Suppressor macrophage treated with lipopolysaccharide for 4 hours (primary cell): Measurements from ENCODE around the gene DENND4B.

ENCODE experiments used
- DNase-seq: peaks from one replicate; pipeline ENCODE4 v3.0.0-alpha.2; 2020

Gene DENND4B

GRCh38 chr1:153970346-153970745 lies 23.8 kb upstream of the DENND4B start:
- no peak for DNase-seq

DNA sequence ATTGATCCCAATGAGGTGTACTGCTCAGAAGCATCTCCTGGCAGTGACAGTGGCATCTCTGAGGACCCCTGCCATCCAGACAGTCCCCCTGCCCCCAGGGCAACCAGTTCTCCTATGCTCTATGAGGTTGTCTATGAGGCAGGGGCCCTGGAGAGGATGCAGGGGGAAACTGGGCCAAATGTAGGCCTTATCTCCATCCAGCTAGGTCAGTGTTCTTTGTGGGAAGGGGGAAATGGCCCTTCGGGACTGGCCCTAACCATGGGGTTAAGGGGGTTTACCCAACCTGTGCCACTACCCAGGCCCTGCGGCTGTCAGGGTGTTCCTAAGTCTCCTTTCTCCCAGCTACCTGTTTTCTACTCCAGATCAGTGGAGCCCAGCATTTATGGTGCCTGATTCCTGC lies 22.5 kb upstream of the DENND4B start:
- no peak for DNase-seq

DNA sequence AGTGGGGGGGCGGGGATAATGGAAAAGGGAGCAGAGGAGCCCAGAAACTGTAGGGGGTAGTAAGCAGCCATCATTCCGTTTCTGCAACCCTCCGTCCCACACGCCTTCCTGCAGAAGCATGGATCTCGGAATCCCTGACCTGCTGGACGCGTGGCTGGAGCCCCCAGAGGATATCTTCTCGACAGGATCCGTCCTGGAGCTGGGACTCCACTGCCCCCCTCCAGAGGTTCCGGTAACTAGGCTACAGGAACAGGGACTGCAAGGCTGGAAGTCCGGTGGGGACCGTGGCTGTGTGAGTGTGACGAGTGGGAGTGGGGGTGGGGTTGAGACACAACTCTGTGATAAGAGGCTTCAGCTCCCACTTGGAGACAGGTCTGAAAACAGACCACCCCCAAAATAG lies 21.9 kb upstream of the DENND4B start:
- no peak for DNase-seq

DNA sequence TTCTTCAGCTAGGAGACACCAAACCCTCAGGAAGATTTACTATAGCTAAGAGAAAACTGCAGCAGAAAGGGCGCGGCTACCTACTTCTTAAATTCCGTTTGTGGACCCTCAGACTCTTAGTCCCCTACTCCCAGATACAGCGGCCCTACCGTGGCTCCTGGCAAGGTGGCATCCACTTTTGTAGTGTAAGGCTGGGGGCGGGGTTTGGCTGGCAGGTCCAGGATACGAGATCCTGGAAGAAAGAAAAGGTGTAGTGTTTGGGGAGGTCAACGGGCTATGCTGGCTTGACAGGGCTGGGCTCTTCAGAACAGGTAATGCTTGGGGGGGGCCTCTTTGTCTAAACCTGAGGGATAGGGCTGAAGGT lies 21.5 kb upstream of the DENND4B start:
- no peak for DNase-seq

DNA sequence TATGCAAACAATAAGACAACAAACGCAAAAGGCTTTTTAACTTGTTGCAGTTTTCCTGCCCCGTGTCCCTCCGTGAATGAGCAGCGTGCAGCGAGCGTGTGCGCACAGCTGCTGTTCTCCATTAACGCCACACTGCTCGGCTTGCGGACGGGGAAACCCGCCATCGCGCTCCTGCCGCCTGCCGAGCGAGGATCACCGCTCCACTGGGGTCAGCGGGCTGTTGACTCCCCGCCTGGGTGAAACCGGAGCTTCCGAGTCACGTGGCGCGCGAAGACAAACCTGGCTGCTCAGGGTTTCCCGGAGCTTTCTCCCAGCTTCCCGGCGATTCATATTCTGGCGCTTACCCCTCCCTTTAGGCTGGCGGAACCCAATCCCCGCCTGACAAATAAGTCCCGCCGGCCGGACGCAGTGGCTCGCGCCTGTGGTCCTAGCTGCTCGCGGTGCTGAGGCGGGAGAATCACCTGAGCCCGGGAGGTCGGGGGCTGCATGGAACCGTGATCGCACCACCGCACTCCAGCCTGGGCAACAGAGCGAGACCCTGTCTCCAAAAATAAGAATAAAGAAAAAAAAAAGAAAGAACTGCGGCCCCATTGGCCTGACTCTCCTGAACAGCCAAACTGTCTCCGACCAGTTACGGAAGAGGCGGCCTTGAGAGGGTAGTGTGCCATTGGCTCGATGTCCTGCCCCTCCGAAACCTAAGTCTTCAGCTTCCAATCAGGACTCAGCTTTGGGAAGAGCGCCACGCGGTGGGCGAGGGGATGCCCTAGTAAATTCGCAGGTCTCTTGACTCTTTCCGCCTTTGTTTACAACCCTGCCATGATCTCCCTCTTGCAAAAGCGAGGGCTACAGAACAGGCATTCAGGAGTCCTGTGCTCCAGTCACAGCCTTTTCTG lies 20.8 kb upstream of the DENND4B start, which contains the start of gene CREB3L4:
CREB3L4 (plus strand) TSS at position 796 of the 893 bp plus-strand sequence. CDS start 624 bp downstream, outside the sequence.
- DNase-seq: peak; percentile 95

DNA sequence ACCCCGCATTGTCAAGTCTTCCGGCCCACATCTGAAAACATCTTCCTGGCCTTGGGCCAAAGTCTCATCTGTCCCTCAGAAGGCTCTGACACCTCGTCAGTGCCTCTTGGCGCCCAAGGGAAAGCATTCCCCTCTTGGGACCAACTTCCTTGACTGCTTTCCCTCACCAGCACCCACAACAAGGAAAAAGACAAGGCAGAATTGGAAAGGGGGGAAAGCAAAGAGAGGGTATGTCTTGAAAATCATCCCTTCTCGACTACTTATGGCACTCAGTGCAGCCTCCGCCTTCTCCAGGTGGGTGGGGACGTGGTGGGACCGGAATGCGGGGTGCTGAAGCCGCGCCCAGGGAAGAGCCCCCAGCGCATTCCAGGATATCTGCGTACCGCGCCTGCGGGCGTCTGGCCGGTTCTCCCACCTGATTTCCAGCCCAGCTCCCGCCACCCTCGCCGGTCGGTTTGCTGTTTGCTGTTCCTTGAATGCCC lies 17.4 kb upstream of the DENND4B start:
- DNase-seq: peak; percentile 5

- DNase-seq: peak; percentile 98
These were observed 16.7 kb upstream of the DENND4B start, which contains the start of gene SLC39A1 for GRCh38 chr1:153963030-153963849. TSS of gene SLC39A1 (minus strand) at chr1:153963537. CDS start at chr1:153962715, 822 bp downstream.

- peak; percentile 81 for DNase-seq
These were observed 15.8 kb upstream of the DENND4B start for GRCh38 chr1:153962088-153963029.

- peak; percentile 39 for DNase-seq
These were observed 14.9 kb upstream of the DENND4B start for GRCh38 chr1:153961421-153961820.

- DNase-seq: no peak
These were observed 13.7 kb upstream of the DENND4B start for GRCh38 chr1:153960206-153960605.

DNA sequence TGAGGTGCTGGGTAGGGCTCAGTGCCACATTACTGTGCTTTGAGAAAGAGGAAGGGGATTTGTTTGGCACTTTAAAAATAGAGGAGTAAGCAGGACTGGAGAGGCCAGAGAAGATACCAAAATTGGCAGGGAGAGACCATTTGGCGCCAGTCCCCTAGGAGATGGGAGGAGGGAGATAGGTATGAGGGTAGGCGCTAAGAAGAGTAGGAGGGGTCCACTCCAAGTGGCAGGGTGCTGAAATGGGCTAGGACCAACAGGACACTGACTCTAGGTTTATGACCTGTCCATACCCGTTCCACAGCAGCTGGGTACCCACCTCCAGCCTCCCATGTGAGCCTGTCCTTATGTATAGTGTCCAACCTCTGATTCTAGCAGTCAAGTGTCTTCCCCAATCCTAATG lies 12.9 kb upstream of the DENND4B start:
- no peak for DNase-seq

DNA sequence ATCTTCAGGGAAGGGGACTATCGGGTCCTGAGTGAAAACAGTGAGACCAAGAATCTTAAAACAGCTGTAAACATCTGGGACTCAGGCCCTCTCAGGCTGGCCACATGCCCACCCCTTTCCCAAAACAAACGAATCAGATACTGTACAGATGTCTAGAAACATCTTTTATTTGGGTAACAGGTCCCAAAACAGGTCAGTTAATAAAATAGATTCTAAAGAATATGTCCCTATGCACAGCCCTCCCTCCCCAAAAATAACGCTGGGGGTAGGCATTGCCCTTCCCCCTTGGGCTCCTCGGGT lies 12.4 kb upstream of the DENND4B start:
- DNase-seq: no peak

- DNase-seq: peak; percentile 97
These were observed 11.8 kb upstream of the DENND4B start, which contains the start of gene CRTC2 for GRCh38 chr1:153958111-153958960. TSS of gene CRTC2 (minus strand) at chr1:153958612. CDS start at chr1:153958497, 115 bp downstream.

DNA sequence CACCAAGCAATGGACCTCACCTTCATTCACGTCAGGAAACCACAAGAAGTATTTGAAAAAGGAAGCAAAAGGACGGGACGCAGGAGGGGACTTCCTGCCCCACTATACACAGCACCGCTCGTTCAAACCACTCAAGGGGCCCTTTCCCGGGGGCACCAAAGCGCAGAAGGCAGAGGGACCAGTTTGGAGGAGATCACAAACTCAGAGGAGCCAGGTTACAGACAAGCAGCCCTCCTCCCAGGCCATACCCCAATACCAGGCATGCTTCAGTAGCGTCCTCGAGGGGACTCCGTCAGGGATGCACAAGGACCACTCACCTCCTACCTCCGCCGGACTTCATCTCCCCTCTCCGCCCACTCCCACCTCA lies 11.2 kb upstream of the DENND4B start:
- peak; percentile 31 for DNase-seq

DNA sequence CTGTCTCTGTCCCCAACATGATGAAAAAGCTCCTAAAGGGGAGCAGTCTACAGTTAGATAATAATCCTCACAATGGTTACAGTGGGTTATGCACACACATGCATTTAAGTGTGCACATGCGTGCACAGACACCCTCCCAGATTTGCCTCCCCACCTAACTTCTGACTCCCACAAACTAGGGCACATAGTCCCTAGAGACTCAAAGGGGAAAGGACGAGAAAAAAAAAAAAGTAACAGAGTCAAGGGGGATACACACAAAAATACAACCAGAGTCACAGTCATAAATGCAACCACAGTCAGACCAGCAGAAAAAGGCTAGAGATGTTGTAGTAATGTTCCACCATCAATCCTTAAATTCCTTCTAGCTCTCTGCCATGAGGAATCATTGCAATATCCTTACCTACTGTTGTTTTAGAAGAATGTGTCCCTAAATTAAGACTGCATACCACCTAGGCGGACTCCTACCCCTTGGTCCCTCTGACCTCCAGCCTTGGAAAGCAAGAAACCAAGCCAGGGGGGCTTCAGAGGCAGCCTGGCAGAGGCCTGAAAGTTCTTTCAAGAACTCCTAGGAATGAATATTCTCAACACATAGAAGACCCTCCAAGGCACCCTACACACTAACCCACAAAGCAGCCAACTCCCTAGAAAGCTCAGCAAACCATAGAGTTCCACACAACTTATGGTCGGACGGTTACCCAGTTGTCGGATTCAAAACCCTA lies 10.6 kb upstream of the DENND4B start:
- DNase-seq: no peak

DNA sequence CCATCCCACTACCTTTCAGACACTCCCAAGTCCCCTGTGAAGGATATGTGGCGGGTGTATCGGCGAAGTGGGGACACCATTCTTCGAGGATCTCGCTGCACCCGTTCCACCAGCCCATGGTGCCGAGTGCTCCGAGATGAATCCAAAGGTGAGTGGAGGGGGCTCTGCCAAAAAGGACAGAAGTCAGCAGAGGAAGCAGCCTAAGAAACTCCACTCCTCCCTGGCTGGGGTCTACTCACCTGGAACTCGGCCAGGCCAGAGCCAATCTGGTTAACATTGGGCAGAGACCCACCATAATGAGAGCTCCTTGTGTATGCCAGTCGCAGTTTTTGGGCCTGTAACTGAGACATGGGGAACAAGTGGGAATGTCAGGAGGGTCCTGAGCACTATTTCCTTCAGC lies 8.3 kb upstream of the DENND4B start:
- DNase-seq: no peak

DNA sequence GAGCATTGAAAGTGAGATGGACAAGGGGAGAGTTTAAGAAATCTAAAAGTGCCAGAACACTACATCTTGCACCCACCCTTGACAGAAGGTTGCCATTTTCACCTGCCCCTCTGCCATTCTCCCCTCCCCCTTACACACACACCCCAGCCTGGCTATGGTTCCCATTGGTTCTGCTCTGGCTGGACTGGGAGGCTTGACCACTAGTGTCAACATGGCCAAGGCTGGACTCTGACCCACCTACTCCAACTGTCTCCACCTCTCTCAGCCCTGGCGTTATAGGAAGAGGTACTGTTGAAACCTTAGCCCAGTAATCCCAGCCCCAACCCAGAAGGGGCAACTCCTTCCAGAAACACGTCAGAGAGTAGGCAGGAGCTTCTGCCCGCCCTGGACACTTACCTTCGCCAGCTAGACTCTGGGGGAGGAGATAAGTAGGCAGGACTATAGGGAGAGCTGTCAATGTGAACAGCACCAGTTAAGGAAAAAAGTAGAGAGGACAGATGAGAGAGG lies 7.4 kb upstream of the DENND4B start:
- DNase-seq: no peak

- no peak for DNase-seq
These were observed 5.3 kb upstream of the DENND4B start for GRCh38 chr1:153951801-153952200.

- DNase-seq: no peak
These were observed 4.7 kb upstream of the DENND4B start for GRCh38 chr1:153951183-153951582.

DNA sequence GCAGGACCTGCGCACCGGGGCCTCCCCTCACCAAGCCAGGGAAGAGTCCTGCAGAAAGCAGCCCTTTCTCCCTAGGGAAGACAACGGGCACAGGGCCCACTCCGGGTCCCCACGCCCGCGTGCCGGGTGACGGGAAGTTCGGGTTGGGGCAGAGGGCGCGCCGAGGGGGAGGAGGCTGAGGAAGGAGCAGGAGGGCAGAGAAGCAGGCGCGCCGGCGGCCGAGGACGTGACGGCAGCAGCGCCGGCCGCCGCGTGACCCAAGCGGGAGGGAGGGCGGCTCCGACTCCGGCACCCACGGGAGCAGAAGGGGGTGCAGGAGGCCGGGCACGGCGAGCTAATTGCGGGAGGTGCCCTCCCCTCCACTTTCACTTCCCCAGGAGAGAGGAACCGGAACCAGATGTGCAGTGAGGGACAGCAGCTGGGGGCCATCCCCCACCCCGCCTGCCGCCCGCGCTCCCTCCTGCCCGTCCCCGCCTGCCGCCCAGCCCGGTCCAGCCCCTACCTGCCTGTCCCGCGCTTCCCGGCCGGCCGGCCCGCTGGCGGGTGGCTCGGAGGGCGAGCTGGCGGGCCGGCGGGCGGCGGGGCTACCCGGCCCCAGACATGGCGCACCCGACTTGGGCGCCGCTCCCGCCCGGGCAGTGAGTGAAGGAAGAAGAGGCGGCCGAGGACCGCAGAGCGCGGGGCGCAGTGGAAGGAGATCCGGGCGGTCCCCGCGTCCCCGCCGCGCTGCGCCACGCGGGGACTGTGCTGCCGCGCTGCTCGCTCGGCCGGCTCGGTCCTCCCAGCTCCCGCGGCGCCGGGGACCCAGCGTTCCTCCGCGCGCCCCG lies 510 bp downstream of the DENND4B start:
- peak; percentile 98 for DNase-seq
